Epidermal melanocyte (primary cell): ENCODE data around the gene PRSS33.

Experiments
- DNase-seq: peaks from one replicate; pipeline ENCODE4 v3.0.0; 2011; ENCODE audit warnings: low spot score; ENCODE audit not compliant: insufficient read length

The PRSS33 gene

GRCh38 chr16:2820836-2821486 is 33.6 kb upstream of the PRSS33 start:
- no peak for DNase-seq

- no peak for DNase-seq
Measured at GRCh38 chr16:2819939-2820835, 32.8 kb upstream of the PRSS33 start.

GRCh38 chr16:2819179-2819938 is 32.0 kb upstream of the PRSS33 start:
- DNase-seq = no peak

- no peak for DNase-seq
Measured at GRCh38 chr16:2818272-2818876, 31.0 kb upstream of the PRSS33 start.

GRCh38 chr16:2817340-2818271 is 30.2 kb upstream of the PRSS33 start:
- DNase-seq = no peak

GRCh38 chr16:2816751-2817339 is 29.5 kb upstream of the PRSS33 start, which contains the start of gene PRSS21:
Gene PRSS21 (plus strand): TSS chr16:2817237. CDS start chr16:2817269, 32 bp downstream.
- no peak for DNase-seq

- no peak for DNase-seq
Measured at GRCh38 chr16:2815299-2815771, 28.0 kb upstream of the PRSS33 start.

GRCh38 chr16:2814551-2815298 is 27.4 kb upstream of the PRSS33 start:
- no peak for DNase-seq

- DNase-seq = no peak
Measured at GRCh38 chr16:2813771-2814221, 26.4 kb upstream of the PRSS33 start.

GRCh38 chr16:2811703-2812471 is 24.5 kb upstream of the PRSS33 start:
- DNase-seq = no peak

GRCh38 chr16:2810651-2811050 is 23.3 kb upstream of the PRSS33 start:
- no peak for DNase-seq

- DNase-seq = no peak
Measured at GRCh38 chr16:2809149-2809760, 21.9 kb upstream of the PRSS33 start.

GRCh38 chr16:2808181-2808580 is 20.8 kb upstream of the PRSS33 start:
- DNase-seq = no peak

GRCh38 chr16:2806286-2806685 is 18.9 kb upstream of the PRSS33 start:
- no peak for DNase-seq

GRCh38 chr16:2804728-2805127 is 17.4 kb upstream of the PRSS33 start:
- no peak for DNase-seq

GRCh38 chr16:2803545-2804195 is 16.3 kb upstream of the PRSS33 start:
- DNase-seq = no peak

GRCh38 chr16:2799859-2800226 is 12.5 kb upstream of the PRSS33 start:
- DNase-seq = no peak
